H1 (cell line): ENCODE results near the gene FOXL1. TPM values are rescaled to one million over a fixed set of nuclear protein-coding genes. Genes with fewer than 3 reads are reported as not detected.

Experiments
- CTCF ChIA-PET: fragments of 300-600 bp; sonication (Branson Sonifier 250); formaldehyde crosslinking; loops from one replicate; lab custom pipeline; 2021; ENCODE audit not compliant: partially characterized antibody; lab: Charles Lee
- POLR2A ChIA-PET: fragments of 300-600 bp; sonication (Branson Sonifier 250); formaldehyde crosslinking; loops from one replicate; lab custom pipeline; 2021; ENCODE audit warnings: inconsistent platforms; ENCODE audit not compliant: partially characterized antibody; lab: Charles Lee
- DNase-seq, 2 experiments: peaks; one replicate each; pipeline versions ENCODE4 v3.0.0 to v3.0.0-alpha.2; 2010 to 2022; ENCODE audit warnings: low spot score in 2 of 2, low read depth in 1 of 2, mixed read lengths in 1 of 2
- FAIRE-seq: peaks from 2 replicates; lab custom pipeline; 2011; peaks lifted over from hg19 to GRCh38; lab: Jason Lieb, UNC
- H2AFZ ChIP-seq: 2 replicates; pipeline ENCODE4 v1.8.1; 2012; ENCODE audit warnings: low read length, inconsistent platforms
- H2AK5ac ChIP-seq: 2 replicates; pipeline ENCODE4 v1.6.1; 2013; ENCODE audit warnings: low read depth, low read length
- H2BK120ac ChIP-seq: replicated peaks from 2 replicates; pipeline ENCODE3; 2013; ENCODE audit warnings: low read depth, low read length, inconsistent platforms
- H2BK12ac ChIP-seq: 2 replicates; pipeline ENCODE4 v1.6.1; 2013; ENCODE audit warnings: low read depth, low read length
- H2BK15ac ChIP-seq: 2 replicates; pipeline ENCODE4 v1.6.1; 2013; ENCODE audit warnings: low read length
- H2BK20ac ChIP-seq: 2 replicates; pipeline ENCODE4 v1.6.1; 2013; ENCODE audit warnings: low read length
- H2BK5ac ChIP-seq: 2 replicates; pipeline ENCODE4 v1.6.1; 2013; ENCODE audit warnings: low read depth, low read length
- H3K14ac ChIP-seq: 2 replicates; pipeline ENCODE4 v1.6.1; 2013; ENCODE audit warnings: inconsistent platforms; ENCODE audit not compliant: insufficient read length
- H3K18ac ChIP-seq: 2 replicates; pipeline ENCODE4 v1.6.1; 2013; ENCODE audit warnings: low read length; ENCODE audit errors: extremely low read depth
- H3K23ac ChIP-seq: 2 replicates; pipeline ENCODE4 v1.6.1; 2013; ENCODE audit warnings: inconsistent platforms; ENCODE audit not compliant: insufficient read length
- H3K23me2 ChIP-seq: 2 replicates; pipeline ENCODE4 v1.6.1; 2013; ENCODE audit warnings: low read depth, low read length
- H3K27ac ChIP-seq: 2 replicates; pipeline ENCODE4 v1.6.1; 2011; ENCODE audit warnings: low read depth, low read length, inconsistent platforms
- H3K27me3 ChIP-seq, 4 experiments: replicated peaks in 1 of 4; 1 replicate in 1 of 4; 2 replicates in 3 of 4; pipeline versions ENCODE4 v1.6.1 to v1.8.1; 2011 to 2013; ENCODE audit warnings: low read length in 3 of 4, mild to moderate bottlenecking in 3 of 4, inconsistent platforms in 2 of 4, mixed read lengths in 2 of 4, moderate library complexity in 1 of 4; ENCODE audit not compliant: control insufficient read depth in 3 of 4, insufficient read depth in 3 of 4; ENCODE audit errors: extremely low read depth in 1 of 4
- H3K36me3 ChIP-seq, 4 experiments: 2 replicates each; pipeline versions ENCODE4 v1.6.1 to v1.8.1; 2011 to 2013; ENCODE audit warnings: mild to moderate bottlenecking in 4 of 4, low read length in 3 of 4, moderate library complexity in 2 of 4, control low read depth in 1 of 4, inconsistent platforms in 1 of 4; ENCODE audit not compliant: insufficient read depth in 4 of 4, control insufficient read depth in 2 of 4
- H3K4ac ChIP-seq: replicated peaks from 2 replicates; pipeline ENCODE3; 2013; ENCODE audit warnings: low read length, low read depth, mixed read lengths, inconsistent platforms; ENCODE audit not compliant: insufficient read length
- H3K4me1 ChIP-seq, 4 experiments: replicated peaks in 1 of 4; 1 replicate in 1 of 4; 2 replicates in 3 of 4; pipeline versions ENCODE4 v1.6.1 to v1.8.1; 2011 to 2013; ENCODE audit warnings: low read length in 3 of 4, inconsistent platforms in 2 of 4, mixed read lengths in 1 of 4; ENCODE audit not compliant: insufficient read depth in 4 of 4, control insufficient read depth in 3 of 4
- H3K4me2 ChIP-seq, 2 experiments: 2 replicates each; pipeline versions ENCODE4 v1.6.1 to v1.8.1; 2011 to 2013; ENCODE audit warnings: low read depth in 2 of 2, low read length in 2 of 2, control low read depth in 1 of 2, inconsistent platforms in 1 of 2, mild to moderate bottlenecking in 1 of 2; ENCODE audit not compliant: insufficient read depth in 1 of 2
- H3K4me3 ChIP-seq, 4 experiments: fragments of 200-600, 300-600 bp in 1 of 4; sonication (generic), shearing (Covaris generic), sonication (Bioruptor Twin) in 1 of 4; 2 replicates each; pipeline versions ENCODE4 v1.5.1 to v1.8.1; 2011 to 2016; ENCODE audit warnings: low read length in 4 of 4, low read depth in 3 of 4, control low read depth in 2 of 4, inconsistent platforms in 2 of 4, mild to moderate bottlenecking in 2 of 4, mixed read lengths in 1 of 4, moderate library complexity in 1 of 4; ENCODE audit not compliant: insufficient read depth in 2 of 4; ENCODE audit errors: extremely low read depth in 1 of 4
- H3K56ac ChIP-seq: replicated peaks from 2 replicates; pipeline ENCODE3; 2013; ENCODE audit warnings: low read depth, mild to moderate bottlenecking, mixed read lengths, low read length, inconsistent platforms; ENCODE audit not compliant: insufficient read length
- H3K79me1 ChIP-seq: 2 replicates; pipeline ENCODE4 v1.6.1; 2013; ENCODE audit warnings: low read depth, low read length, control low read depth
- H3K79me2 ChIP-seq, 2 experiments: 2 replicates each; pipeline versions ENCODE4 v1.6.1 to v1.8.1; 2012 to 2013; ENCODE audit warnings: low read length in 2 of 2, mild to moderate bottlenecking in 2 of 2, inconsistent platforms in 1 of 2; ENCODE audit not compliant: insufficient read depth in 2 of 2, control insufficient read depth in 1 of 2
- H3K9ac ChIP-seq, 4 experiments: replicated peaks in 1 of 4; 1 replicate in 1 of 4; 2 replicates in 3 of 4; pipeline versions ENCODE4 v1.6.1 to v1.8.1; 2011 to 2013; ENCODE audit warnings: low read depth in 3 of 4, low read length in 3 of 4, control low read depth in 2 of 4, mild to moderate bottlenecking in 2 of 4, moderate library complexity in 2 of 4, inconsistent platforms in 1 of 4; ENCODE audit errors: extremely low read depth in 1 of 4
- H3K9me3 ChIP-seq, 2 experiments: 2 replicates each; pipeline versions ENCODE4 v1.6.1 to v1.8.1; 2012 to 2013; ENCODE audit warnings: mild to moderate bottlenecking in 2 of 2, moderate library complexity in 2 of 2, control low read depth in 1 of 2, inconsistent platforms in 1 of 2, low read depth in 1 of 2, low read length in 1 of 2, mixed read lengths in 1 of 2; ENCODE audit not compliant: insufficient read depth in 2 of 2
- H4K20me1 ChIP-seq, 2 experiments: replicated peaks in 1 of 2; 2 replicates each; pipeline versions ENCODE3 to v1.8.1; 2011 to 2013; ENCODE audit warnings: inconsistent platforms in 2 of 2, low read length in 2 of 2, mild to moderate bottlenecking in 1 of 2; ENCODE audit not compliant: insufficient read depth in 2 of 2, control insufficient read depth in 1 of 2
- H4K5ac ChIP-seq: 2 replicates; pipeline ENCODE4 v1.6.1; 2013; ENCODE audit warnings: low read length, low read depth, mixed read lengths, inconsistent platforms; ENCODE audit not compliant: insufficient read length
- H4K8ac ChIP-seq: 2 replicates; pipeline ENCODE4 v1.8.0; 2013; ENCODE audit warnings: mild to moderate bottlenecking, moderate library complexity, low read length, inconsistent platforms; ENCODE audit not compliant: insufficient read depth; ENCODE audit errors: extremely low read depth
- H4K91ac ChIP-seq: replicated peaks from 2 replicates; pipeline ENCODE3; 2013; ENCODE audit warnings: low read length, mixed read lengths, inconsistent platforms; ENCODE audit not compliant: insufficient read length
- BACH1 ChIP-seq: IDR thresholded peaks from 2 replicates; pipeline ENCODE4 v1.6.1; 2012; ENCODE audit warnings: low read length, improper control_type of control experiment
- CBX5 ChIP-seq: fragments of 300-800, 300-1000 bp; sonication (generic); IDR thresholded peaks from 2 replicates; pipeline ENCODE4 v1.7.1; 2016; ENCODE audit warnings: antibody characterized with exemption, low read length, low read depth
- CEBPB ChIP-seq: IDR thresholded peaks from 2 replicates; pipeline ENCODE4 v1.6.1; 2012; ENCODE audit warnings: low read depth, low read length
- EP300 ChIP-seq, 2 experiments: IDR thresholded peaks; 1 replicate in 1 of 2; 2 replicates in 1 of 2; pipeline ENCODE4 v1.6.1; 2011 to 2012; ENCODE audit warnings: low read depth in 2 of 2, low read length in 2 of 2, mild to moderate bottlenecking in 2 of 2, borderline replicate concordance in 1 of 2, inconsistent platforms in 1 of 2, moderate library complexity in 1 of 2
- EZH2 ChIP-seq: fragments of 200-600 bp; sonication (generic); IDR thresholded peaks from 2 replicates; pipeline ENCODE4 v1.7.1; 2012; ENCODE audit warnings: low read depth, mild to moderate bottlenecking, moderate library complexity, low read length, inconsistent platforms; ENCODE audit not compliant: severe bottlenecking
- GTF2F1 ChIP-seq: IDR thresholded peaks from 2 replicates; pipeline ENCODE4 v1.6.1; 2012; ENCODE audit warnings: low read depth, low read length, improper control_type of control experiment, borderline replicate concordance
- JUND ChIP-seq: IDR thresholded peaks from 2 replicates; pipeline ENCODE4 v1.6.1; 2011; ENCODE audit warnings: mild to moderate bottlenecking, improper control_type of control experiment, low read length
- NRF1 ChIP-seq: IDR thresholded peaks from 2 replicates; pipeline ENCODE4 v1.6.1; 2011; ENCODE audit warnings: mild to moderate bottlenecking, low read depth, low read length, improper control_type of control experiment
- RAD21 ChIP-seq, 2 experiments: IDR thresholded peaks in 1 of 2; conservative IDR thresholded peaks in 1 of 2; 2 replicates each; pipeline ENCODE4 v1.6.1; 2011; ENCODE audit warnings: low read depth in 2 of 2, low read length in 2 of 2, improper control_type of control experiment in 1 of 2, inconsistent platforms in 1 of 2, mild to moderate bottlenecking in 1 of 2, moderate library complexity in 1 of 2
- RBBP5 ChIP-seq: IDR thresholded peaks from 2 replicates; pipeline ENCODE4 v1.7.1; 2012; ENCODE audit warnings: low read depth, mild to moderate bottlenecking, inconsistent platforms, low read length, moderate library complexity, borderline replicate concordance
- SP2 ChIP-seq: IDR thresholded peaks from 2 replicates; pipeline ENCODE4 v1.6.1; 2012; ENCODE audit warnings: mild to moderate bottlenecking, low read length, inconsistent platforms
- SP4 ChIP-seq: IDR thresholded peaks from 2 replicates; pipeline ENCODE4 v1.6.1; 2012; ENCODE audit warnings: low read length, inconsistent platforms
- WGBS, 2 experiments: shearing (Covaris generic) in 1 of 2; methylation state at CpG; one replicate each; pipeline versions ENCODE4 v1.1.6 to v1.1.7; 2013 to 2015; ENCODE audit warnings: low lambda C conversion rate in 2 of 2, mixed read lengths in 2 of 2, inconsistent platforms in 1 of 2, low coverage in 1 of 2, missing lambda C conversion rate in 1 of 2; ENCODE audit not compliant: insufficient replicate concordance in 2 of 2, insufficient coverage in 1 of 2, insufficient read length in 1 of 2; ENCODE audit errors: extremely low coverage in 1 of 2, missing lambda C conversion rate in 1 of 2; 5-methylcytosine and 5-hydroxymethylcytosine counted together
- polyA plus RNA-seq, 7 experiments: library from polyadenylated mRNA; depleted of rRNA in 3 of 7; stranded (reverse) in 5 of 7; unstranded in 2 of 7; fragments of >200 nt in 5 of 7; fragments of 200-250 nt in 2 of 7; gene quantifications; 1 replicate in 5 of 7; 2 replicates in 1 of 7; 4 replicates in 1 of 7; pipeline versions ENCODE4 v1.2.1 to v1.2.3, GENCODE V29; 2011 to 2013; ENCODE audit warnings: missing spikeins in 2 of 7, mixed read lengths in 2 of 7
- total RNA-seq: library from RNA; stranded (reverse); fragmentation: NEBNext Ultra II Directional; extraction: Animal tissue kit (Norgen Biotek cat#: 25700); gene quantifications from 2 replicates; pipeline ENCODE4 v1.2.1, GENCODE V29; 2021

The FOXL1 gene
- total and polyA plus RNA-seq, 2 of the 8 experiments (the other 6 are each of a cell fraction or from before 2014, with no cell fraction given): 0.03 TPM; not detected in 1

GRCh38 chr16:86610779-86611524, 32.6 kb downstream of the FOXL1 start:
- Histone ChIP-seq H3K27me3 (no peaks in the 10 kb centered on the region), H3K36me3 (no peaks in the 10 kb centered on the region), H4K20me1 (no peaks in the 10 kb centered on the region), H4K91ac (no peak overlapping the region), H3K23me2 (no peaks in the 10 kb centered on the region), H3K4ac (no peak overlapping the region), H2AK5ac (no peak overlapping the region), H3K4me2 (no peak overlapping the region), H4K8ac (no peak overlapping the region; the same call in none of the 2 replicates), H2BK5ac (no peak overlapping the region), H2BK120ac (no peak overlapping the region), H3K14ac (no peak overlapping the region), H3K9me3 (no peaks in the 10 kb centered on the region), H3K9ac (no peak overlapping the region), H4K5ac (no peak overlapping the region), H2BK20ac (no peak overlapping the region), H3K18ac (no peak overlapping the region), H3K79me1 (no peaks in the 10 kb centered on the region), H3K4me3 (no peak overlapping the region), H3K56ac (no peak overlapping the region), H2BK15ac (no peak overlapping the region), H3K4me1 (peaks cover 0 to 5% (median 0%) of the 10 kb centered on the region in 4 experiments; a peak in 1 of 7 replicates), H3K23ac (no peak overlapping the region), H2BK12ac (no peak overlapping the region), H3K27ac (no peak overlapping the region), H2AFZ (no peak overlapping the region; the same call in 1 of the 2 replicates), H3K79me2 (no peaks in the 10 kb centered on the region)
- FAIRE-seq (no peak), DNase-seq (no peak)
- WGBS, 2 experiments: 76% methylated on average over 15 of the region's 18 CpGs; no CpG with 5 or more reads in 1 of the 2 experiments
- ChIA-PET CTCF (interaction anchor here (0.7 to 1.1 kb wide), 2 partner anchors 68 to 392 kb away, joined by 3 to 4 read pairs; no protein-coding TSS in a partner anchor), POLR2A (no interaction called here)
- TF ChIP-seq CEBPB: no peak
- TF ChIP-seq EP300 (IDR thresholded peaks at IDR 0.05; ENCODE audit: borderline replicate concordance in 1 of 2, low read depth in 2 of 2, low read length in 2 of 2): no peak
- TF ChIP-seq SP4: no peak
- no peak for TF ChIP-seq SP2
- no peak for TF ChIP-seq JUND
- no peak for TF ChIP-seq BACH1
- TF ChIP-seq CBX5: no peak
- no peak for TF ChIP-seq RAD21 (IDR thresholded peaks at IDR 0.05 in 1 of 2, conservative IDR thresholded peaks at IDR 0.05 in 1 of 2; ENCODE audit: low read depth in 2 of 2, low read length in 2 of 2)
- TF ChIP-seq NRF1: no peak
- TF ChIP-seq EZH2: no peak
- no peak for TF ChIP-seq GTF2F1
- TF ChIP-seq RBBP5: no peak
